ENCODE data around the gene GALNTL6. TPM values are rescaled to one million over a fixed set of nuclear protein-coding genes. Genes with fewer than 3 reads are reported as not detected.
A peak's percentile ranks its signal among the peaks of the same experiment; 100 is the strongest.

Gene GALNTL6
- total and polyA plus RNA-seq, 2 experiments from 2014 or later: 0.38 to 0.40 TPM

GRCh38 chr4:173009129-173009823 is 1196.1 kb downstream of the GALNTL6 start:
- ATAC-seq (no peak), DNase-seq (ENCODE audit: low spot score) (no peak)
- Mint-ChIP-seq H3K36me3 (ENCODE audit: low read depth) (no peaks in the 10 kb centered on the region), H3K9me3 (no peaks in the 10 kb centered on the region), H3K27me3 (ENCODE audit: insufficient read depth, low read depth, poor library complexity) (no peaks in the 10 kb centered on the region), H3K4me1 (peaks cover 16% of the 10 kb centered on the region), H3K27ac (no peak overlapping the region), H3K4me3 (no peak overlapping the region)
- no peaks in the 10 kb centered on the region for H3F3A ChIP-seq (replicated peaks; ENCODE audit: low read depth)
- peak overlapping the region; percentile 73 for H2AFZ ChIP-seq
- H3K4me2 ChIP-seq: no peak overlapping the region
- no peaks in the 10 kb centered on the region for H4K20me1 ChIP-seq (replicated peaks; ENCODE audit: insufficient read depth)
- no peaks in the 10 kb centered on the region for H3K79me2 ChIP-seq (replicated peaks; ENCODE audit: insufficient read depth)
- peaks cover 10% of the 10 kb centered on the region for H3K4me1 ChIP-seq (ENCODE audit: insufficient read depth)
- TF ChIP-seq ETS1 (IDR thresholded peaks at IDR 0.05) (no peak), CTCF (conservative IDR thresholded peaks at IDR 0.05; ENCODE audit: low read depth in 2 of 2) (no peak), CREB1 (CRISPR knock-in tag; IDR thresholded peaks at IDR 0.05; ENCODE audit: low read depth) (no peak), STAT1 (IDR thresholded peaks at IDR 0.05; ENCODE audit: unreplicated experiment) (no peak), JUNB (IDR thresholded peaks at IDR 0.05; ENCODE audit: unreplicated experiment) (no peak), EZH2phosphoT487 (IDR thresholded peaks at IDR 0.05; ENCODE audit: unreplicated experiment) (no peak), EZH2 (IDR thresholded peaks at IDR 0.05; ENCODE audit: low read depth, unreplicated experiment) (no peak), ZNF331 (CRISPR knock-in tag; IDR thresholded peaks at IDR 0.05; ENCODE audit: low read depth) (no peak), ZNF114 (CRISPR knock-in tag; IDR thresholded peaks at IDR 0.05) (no peak), NANOG (IDR thresholded peaks at IDR 0.05; ENCODE audit: borderline replicate concordance) (no peak), REST (IDR thresholded peaks at IDR 0.05; ENCODE audit: unreplicated experiment) (no peak), POLR2AphosphoS5 (IDR thresholded peaks at IDR 0.05; ENCODE audit: low read depth) (no peak)
- TF ChIP-seq, protein P1, sequence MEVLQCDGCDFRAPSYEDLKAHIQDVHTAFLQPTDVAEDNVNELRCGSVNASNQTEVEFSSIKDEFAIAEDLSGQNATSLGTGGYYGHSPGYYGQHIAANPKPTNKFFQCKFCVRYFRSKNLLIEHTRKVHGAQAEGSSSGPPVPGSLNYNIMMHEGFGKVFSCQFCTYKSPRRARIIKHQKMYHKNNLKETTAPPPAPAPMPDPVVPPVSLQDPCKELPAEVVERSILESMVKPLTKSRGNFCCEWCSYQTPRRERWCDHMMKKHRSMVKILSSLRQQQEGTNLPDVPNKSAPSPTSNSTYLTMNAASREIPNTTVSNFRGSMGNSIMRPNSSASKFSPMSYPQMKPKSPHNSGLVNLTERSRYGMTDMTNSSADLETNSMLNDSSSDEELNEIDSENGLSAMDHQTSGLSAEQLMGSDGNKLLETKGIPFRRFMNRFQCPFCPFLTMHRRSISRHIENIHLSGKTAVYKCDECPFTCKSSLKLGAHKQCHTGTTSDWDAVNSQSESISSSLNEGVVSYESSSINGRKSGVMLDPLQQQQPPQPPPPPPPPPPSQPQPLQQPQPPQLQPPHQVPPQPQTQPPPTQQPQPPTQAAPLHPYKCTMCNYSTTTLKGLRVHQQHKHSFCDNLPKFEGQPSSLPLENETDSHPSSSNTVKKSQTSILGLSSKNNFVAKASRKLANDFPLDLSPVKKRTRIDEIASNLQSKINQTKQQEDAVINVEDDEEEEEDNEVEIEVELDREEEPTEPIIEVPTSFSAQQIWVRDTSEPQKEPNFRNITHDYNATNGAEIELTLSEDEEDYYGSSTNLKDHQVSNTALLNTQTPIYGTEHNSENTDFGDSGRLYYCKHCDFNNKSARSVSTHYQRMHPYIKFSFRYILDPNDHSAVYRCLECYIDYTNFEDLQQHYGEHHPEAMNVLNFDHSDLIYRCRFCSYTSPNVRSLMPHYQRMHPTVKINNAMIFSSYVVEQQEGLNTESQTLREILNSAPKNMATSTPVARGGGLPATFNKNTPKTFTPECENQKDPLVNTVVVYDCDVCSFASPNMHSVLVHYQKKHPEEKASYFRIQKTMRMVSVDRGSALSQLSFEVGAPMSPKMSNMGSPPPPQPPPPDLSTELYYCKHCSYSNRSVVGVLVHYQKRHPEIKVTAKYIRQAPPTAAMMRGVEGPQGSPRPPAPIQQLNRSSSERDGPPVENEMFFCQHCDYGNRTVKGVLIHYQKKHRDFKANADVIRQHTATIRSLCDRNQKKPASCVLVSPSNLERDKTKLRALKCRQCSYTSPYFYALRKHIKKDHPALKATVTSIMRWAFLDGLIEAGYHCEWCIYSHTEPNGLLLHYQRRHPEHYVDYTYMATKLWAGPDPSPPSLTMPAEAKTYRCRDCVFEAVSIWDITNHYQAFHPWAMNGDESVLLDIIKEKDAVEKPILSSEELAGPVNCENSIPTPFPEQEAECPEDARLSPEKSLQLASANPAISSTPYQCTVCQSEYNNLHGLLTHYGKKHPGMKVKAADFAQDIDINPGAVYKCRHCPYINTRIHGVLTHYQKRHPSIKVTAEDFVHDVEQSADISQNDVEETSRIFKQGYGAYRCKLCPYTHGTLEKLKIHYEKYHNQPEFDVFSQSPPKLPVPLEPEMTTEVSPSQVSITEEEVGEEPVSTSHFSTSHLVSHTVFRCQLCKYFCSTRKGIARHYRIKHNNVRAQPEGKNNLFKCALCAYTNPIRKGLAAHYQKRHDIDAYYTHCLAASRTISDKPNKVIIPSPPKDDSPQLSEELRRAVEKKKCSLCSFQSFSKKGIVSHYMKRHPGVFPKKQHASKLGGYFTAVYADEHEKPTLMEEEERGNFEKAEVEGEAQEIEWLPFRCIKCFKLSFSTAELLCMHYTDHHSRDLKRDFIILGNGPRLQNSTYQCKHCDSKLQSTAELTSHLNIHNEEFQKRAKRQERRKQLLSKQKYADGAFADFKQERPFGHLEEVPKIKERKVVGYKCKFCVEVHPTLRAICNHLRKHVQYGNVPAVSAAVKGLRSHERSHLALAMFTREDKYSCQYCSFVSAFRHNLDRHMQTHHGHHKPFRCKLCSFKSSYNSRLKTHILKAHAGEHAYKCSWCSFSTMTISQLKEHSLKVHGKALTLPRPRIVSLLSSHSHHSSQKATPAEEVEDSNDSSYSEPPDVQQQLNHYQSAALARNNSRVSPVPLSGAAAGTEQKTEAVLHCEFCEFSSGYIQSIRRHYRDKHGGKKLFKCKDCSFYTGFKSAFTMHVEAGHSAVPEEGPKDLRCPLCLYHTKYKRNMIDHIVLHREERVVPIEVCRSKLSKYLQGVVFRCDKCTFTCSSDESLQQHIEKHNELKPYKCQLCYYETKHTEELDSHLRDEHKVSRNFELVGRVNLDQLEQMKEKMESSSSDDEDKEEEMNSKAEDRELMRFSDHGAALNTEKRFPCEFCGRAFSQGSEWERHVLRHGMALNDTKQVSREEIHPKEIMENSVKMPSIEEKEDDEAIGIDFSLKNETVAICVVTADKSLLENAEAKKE (CRISPR knock-in tag; IDR thresholded peaks at IDR 0.05): no peak
- no peak overlapping the region for H3K27ac ChIP-seq (ENCODE audit: low read depth)
- H3K27me3 ChIP-seq (ENCODE audit: insufficient read depth): no peaks in the 10 kb centered on the region
- H3K9me2 ChIP-seq (ENCODE audit: insufficient read depth): no peaks in the 10 kb centered on the region
- no peaks in the 10 kb centered on the region for H3K36me3 ChIP-seq (ENCODE audit: insufficient read depth)
- no peak overlapping the region for H3K4me3 ChIP-seq
